Stimulated activated naive CD8-positive, alpha-beta T cell treated with anti-CD3 and anti-CD28 coated beads, Interleukin-15, Interleukin-2, amounts not matched to agents 100 ng/mL and 50 ng/mL, for 24 hours (primary cell): ENCODE results near the gene WASHC4.

Experiments
- H3K27ac Mint-ChIP-seq: one replicate; pipeline ENCODE4 v1.8.0; 2021; ENCODE audit warnings: mild to moderate bottlenecking, mixed read lengths
- H3K27me3 Mint-ChIP-seq: one replicate; pipeline ENCODE4 v1.8.0; 2021; ENCODE audit warnings: mixed read lengths
- H3K36me3 Mint-ChIP-seq: one replicate; pipeline ENCODE4 v1.8.0; 2021; ENCODE audit warnings: low read depth, mixed read lengths
- H3K4me1 Mint-ChIP-seq: one replicate; pipeline ENCODE4 v1.8.0; 2021; ENCODE audit warnings: low read depth, mixed read lengths
- H3K4me3 Mint-ChIP-seq: one replicate; pipeline ENCODE4 v1.8.0; 2021; ENCODE audit warnings: mild to moderate bottlenecking, mixed read lengths
- H3K9me3 Mint-ChIP-seq: one replicate; pipeline ENCODE4 v1.8.0; 2021; ENCODE audit warnings: mixed read lengths

WASHC4 gene

GRCh38 chr12:105109465-105110212, 2.1 kb downstream of the WASHC4 start:
- Mint-ChIP-seq H3K4me1 (peaks cover 49% of the 10 kb centered on the region), H3K27ac (peak overlapping the region; percentile 56), H3K9me3 (peaks cover 3% of the 10 kb centered on the region), H3K27me3 (peaks cover 12% of the 10 kb centered on the region), H3K4me3 (peak overlapping the region; percentile 90), H3K36me3 (peaks cover 27% of the 10 kb centered on the region)

DNA sequence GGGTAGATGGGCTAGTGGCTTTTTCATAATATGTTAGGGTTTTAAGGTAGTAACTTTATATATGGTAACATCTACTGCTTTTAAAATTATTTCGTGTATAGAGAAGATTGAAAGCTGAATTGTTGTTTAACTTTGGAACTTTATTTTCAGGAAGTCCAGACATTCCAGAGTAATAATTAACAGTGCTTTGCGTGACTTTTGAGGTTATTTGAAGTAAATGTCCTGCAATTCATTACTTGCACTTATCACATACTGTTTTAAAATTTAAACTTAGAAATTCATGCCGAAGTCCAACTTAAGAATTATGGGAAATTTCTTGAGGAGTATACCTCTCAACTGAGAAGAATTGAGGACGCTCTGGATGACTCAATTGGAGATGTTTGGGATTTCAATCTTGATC, 3.3 kb downstream of the WASHC4 start:
- Mint-ChIP-seq H3K27ac (no peak overlapping the region), H3K4me1 (peaks cover 49% of the 10 kb centered on the region), H3K4me3 (no peak overlapping the region), H3K9me3 (no peaks in the 10 kb centered on the region), H3K27me3 (peaks cover 8% of the 10 kb centered on the region), H3K36me3 (peaks cover 38% of the 10 kb centered on the region)

GRCh38 chr12:105113094-105113493, 5.6 kb downstream of the WASHC4 start:
- no peak overlapping the region for H3K27ac Mint-ChIP-seq
- H3K4me1 Mint-ChIP-seq = peaks cover 41% of the 10 kb centered on the region
- no peaks in the 10 kb centered on the region for H3K27me3 Mint-ChIP-seq
- H3K9me3 Mint-ChIP-seq = no peaks in the 10 kb centered on the region
- H3K4me3 Mint-ChIP-seq = no peak overlapping the region
- H3K36me3 Mint-ChIP-seq = peaks cover 56% of the 10 kb centered on the region

GRCh38 chr12:105116969-105117368, 9.4 kb downstream of the WASHC4 start:
- Mint-ChIP-seq H3K9me3 (no peaks in the 10 kb centered on the region), H3K27ac (no peak overlapping the region), H3K27me3 (no peaks in the 10 kb centered on the region), H3K4me3 (no peak overlapping the region), H3K4me1 (peaks cover 12% of the 10 kb centered on the region), H3K36me3 (peaks cover 71% of the 10 kb centered on the region)

DNA sequence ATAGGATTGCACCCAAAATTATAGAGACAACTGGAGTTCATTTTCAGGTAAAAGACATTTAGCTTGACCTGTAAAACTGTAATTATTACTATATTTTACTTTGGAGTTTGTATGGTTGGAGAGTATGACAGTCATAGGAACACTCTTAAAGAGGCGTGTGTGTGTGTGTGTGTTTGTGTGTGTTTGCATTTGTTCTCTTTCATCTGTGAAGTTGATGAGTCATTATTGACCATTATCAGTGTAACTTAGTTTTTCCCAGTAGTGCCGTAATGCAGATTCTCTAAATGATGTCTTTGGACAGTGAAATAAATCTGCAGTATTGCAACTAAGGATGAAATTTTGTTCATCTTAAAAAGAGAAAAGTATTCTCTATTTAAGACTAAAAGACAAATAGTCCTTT, 13.0 kb downstream of the WASHC4 start:
- no peak overlapping the region for H3K27ac Mint-ChIP-seq
- no peaks in the 10 kb centered on the region for H3K27me3 Mint-ChIP-seq
- H3K9me3 Mint-ChIP-seq = no peaks in the 10 kb centered on the region
- peaks cover 57% of the 10 kb centered on the region for H3K36me3 Mint-ChIP-seq
- no peak overlapping the region for H3K4me3 Mint-ChIP-seq
- peaks cover 3% of the 10 kb centered on the region for H3K4me1 Mint-ChIP-seq

- Mint-ChIP-seq H3K27me3 (no peaks in the 10 kb centered on the region), H3K4me3 (no peak overlapping the region), H3K9me3 (no peaks in the 10 kb centered on the region)
Measured at GRCh38 chr12:105138248-105138647, 30.7 kb downstream of the WASHC4 start.

GRCh38 chr12:105141320-105141922, 33.9 kb downstream of the WASHC4 start:
- Mint-ChIP-seq H3K4me3 (no peak overlapping the region), H3K4me1 (no peaks in the 10 kb centered on the region), H3K36me3 (peaks cover 72% of the 10 kb centered on the region), H3K27ac (no peak overlapping the region), H3K9me3 (no peaks in the 10 kb centered on the region), H3K27me3 (no peaks in the 10 kb centered on the region)

More at GRCh38 chr12:105138248-105138647, 30.7 kb downstream of the WASHC4 start:
- Mint-ChIP-seq H3K36me3 (peaks cover 83% of the 10 kb centered on the region), H3K4me1 (peaks cover 4% of the 10 kb centered on the region), H3K27ac (no peak overlapping the region)

GRCh38 chr12:105142259-105142658, 34.7 kb downstream of the WASHC4 start:
- Mint-ChIP-seq H3K27ac (no peak overlapping the region), H3K36me3 (peaks cover 72% of the 10 kb centered on the region), H3K27me3 (no peaks in the 10 kb centered on the region)

DNA sequence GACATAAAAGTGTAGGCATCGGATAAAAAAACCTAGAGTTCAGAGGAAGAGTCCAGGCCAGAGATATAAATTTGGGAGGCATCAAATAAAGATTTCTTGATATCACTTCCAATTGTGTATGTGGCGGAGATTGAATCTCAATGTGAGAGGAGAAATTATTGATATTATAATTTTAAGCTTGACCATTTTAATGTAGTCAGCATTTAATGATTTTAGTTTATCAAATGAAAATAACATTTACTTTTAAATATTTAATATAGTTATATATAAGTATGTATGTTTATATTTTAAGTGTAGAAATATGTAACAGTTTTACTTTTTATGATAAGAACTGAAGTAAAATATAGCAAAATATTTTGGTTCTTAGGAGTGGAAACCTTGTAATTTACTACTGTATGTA, 48.7 kb downstream of the WASHC4 start:
- Mint-ChIP-seq H3K4me3 (no peak overlapping the region), H3K27me3 (no peaks in the 10 kb centered on the region), H3K9me3 (no peaks in the 10 kb centered on the region), H3K36me3 (peaks cover 52% of the 10 kb centered on the region), H3K27ac (no peak overlapping the region), H3K4me1 (no peaks in the 10 kb centered on the region)

More at GRCh38 chr12:105142259-105142658, 34.7 kb downstream of the WASHC4 start:
- H3K4me3 Mint-ChIP-seq = no peak overlapping the region
- H3K4me1 Mint-ChIP-seq = no peaks in the 10 kb centered on the region
- no peaks in the 10 kb centered on the region for H3K9me3 Mint-ChIP-seq

DNA sequence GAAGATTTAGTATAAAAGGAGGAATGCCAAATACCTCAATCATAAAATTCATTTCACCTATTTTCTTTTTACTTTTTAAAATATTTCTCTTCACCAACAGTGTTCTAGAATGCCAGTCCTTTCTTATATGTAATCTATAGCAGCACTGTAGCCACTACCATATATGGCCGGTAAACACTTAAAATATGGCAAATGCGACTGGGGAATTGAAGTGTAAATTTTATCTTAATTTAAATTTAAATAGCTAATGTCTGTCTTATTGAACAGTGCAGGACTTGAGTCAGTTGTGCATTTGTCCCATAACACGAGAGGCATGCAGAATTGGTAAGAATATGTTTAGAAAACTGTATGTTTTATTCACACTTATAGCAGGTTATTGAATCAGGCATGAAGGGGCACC, 50.1 kb downstream of the WASHC4 start:
- Mint-ChIP-seq H3K4me3 (no peak overlapping the region), H3K27me3 (no peaks in the 10 kb centered on the region), H3K9me3 (no peaks in the 10 kb centered on the region), H3K4me1 (no peaks in the 10 kb centered on the region), H3K36me3 (peaks cover 54% of the 10 kb centered on the region), H3K27ac (no peak overlapping the region)

- Mint-ChIP-seq H3K27ac (no peak overlapping the region), H3K36me3 (peaks cover 55% of the 10 kb centered on the region), H3K9me3 (no peaks in the 10 kb centered on the region), H3K4me3 (no peak overlapping the region), H3K27me3 (no peaks in the 10 kb centered on the region), H3K4me1 (no peaks in the 10 kb centered on the region)
Measured at GRCh38 chr12:105158876-105159275, 51.3 kb downstream of the WASHC4 start.

DNA sequence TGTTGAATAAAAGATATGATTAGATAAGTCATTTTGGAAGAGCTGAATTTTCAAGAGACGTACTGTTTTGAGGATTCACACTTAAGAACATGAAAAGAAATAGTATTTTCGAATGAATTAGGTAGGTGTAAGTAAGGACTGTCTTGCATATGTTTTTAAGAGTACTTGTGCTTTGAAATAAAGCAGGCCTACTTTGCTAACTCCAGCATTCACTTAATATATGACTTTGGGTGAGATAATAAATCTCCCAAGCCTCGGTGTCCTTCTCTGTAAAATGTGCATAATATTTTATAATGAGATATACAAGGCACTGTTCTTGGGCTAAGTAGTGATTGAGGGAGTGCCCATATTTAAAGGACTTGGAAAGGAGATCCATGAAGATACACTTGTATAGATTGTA, 54.6 kb downstream of the WASHC4 start:
- H3K4me1 Mint-ChIP-seq = no peaks in the 10 kb centered on the region
- H3K36me3 Mint-ChIP-seq = peaks cover 54% of the 10 kb centered on the region
- H3K4me3 Mint-ChIP-seq = no peak overlapping the region
- no peaks in the 10 kb centered on the region for H3K9me3 Mint-ChIP-seq
- H3K27me3 Mint-ChIP-seq = no peaks in the 10 kb centered on the region
- no peak overlapping the region for H3K27ac Mint-ChIP-seq

DNA sequence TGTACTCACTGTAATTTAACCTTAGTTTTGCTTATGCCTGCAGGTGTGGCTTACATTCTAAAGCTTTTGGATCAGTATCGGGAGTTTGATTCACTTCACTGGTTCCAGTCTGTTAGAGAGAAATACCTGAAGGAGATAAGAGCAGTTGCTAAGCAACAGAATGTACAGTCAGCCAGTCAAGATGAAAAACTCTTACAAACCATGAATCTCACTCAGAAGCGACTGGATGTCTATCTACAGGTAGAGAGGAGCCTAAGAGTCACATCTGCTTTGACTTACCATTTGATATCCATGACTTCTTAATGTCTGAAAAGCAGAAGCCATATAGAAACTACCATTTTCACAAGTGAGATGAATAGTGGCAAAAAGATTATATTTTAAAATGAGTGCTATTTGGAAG, 56.5 kb downstream of the WASHC4 start:
- Mint-ChIP-seq H3K9me3 (no peaks in the 10 kb centered on the region), H3K36me3 (peaks cover 53% of the 10 kb centered on the region), H3K27ac (no peak overlapping the region), H3K4me1 (no peaks in the 10 kb centered on the region), H3K4me3 (no peak overlapping the region), H3K27me3 (no peaks in the 10 kb centered on the region)

DNA sequence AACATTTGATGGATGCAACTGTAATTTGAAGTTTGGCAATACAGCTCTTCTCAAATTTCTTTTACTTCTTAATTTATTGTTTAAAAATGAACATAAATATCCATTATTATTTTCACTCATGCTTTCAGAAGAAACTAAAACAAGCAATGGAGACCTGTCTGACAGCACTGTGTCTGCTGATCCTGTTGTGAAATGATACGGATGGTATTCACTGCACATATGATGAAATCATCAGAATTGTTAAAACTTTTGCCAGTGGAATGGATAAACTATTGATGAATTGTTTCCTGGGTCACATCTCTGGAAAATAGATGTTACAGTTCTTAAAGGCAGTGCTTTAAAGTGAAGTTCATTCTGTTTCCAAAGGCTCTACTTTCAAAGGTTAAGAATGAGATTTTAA, 59.2 kb downstream of the WASHC4 start:
- H3K4me1 Mint-ChIP-seq = no peaks in the 10 kb centered on the region
- no peaks in the 10 kb centered on the region for H3K27me3 Mint-ChIP-seq
- H3K9me3 Mint-ChIP-seq = no peaks in the 10 kb centered on the region
- H3K27ac Mint-ChIP-seq = no peak overlapping the region
- H3K4me3 Mint-ChIP-seq = no peak overlapping the region
- H3K36me3 Mint-ChIP-seq = peaks cover 57% of the 10 kb centered on the region

DNA sequence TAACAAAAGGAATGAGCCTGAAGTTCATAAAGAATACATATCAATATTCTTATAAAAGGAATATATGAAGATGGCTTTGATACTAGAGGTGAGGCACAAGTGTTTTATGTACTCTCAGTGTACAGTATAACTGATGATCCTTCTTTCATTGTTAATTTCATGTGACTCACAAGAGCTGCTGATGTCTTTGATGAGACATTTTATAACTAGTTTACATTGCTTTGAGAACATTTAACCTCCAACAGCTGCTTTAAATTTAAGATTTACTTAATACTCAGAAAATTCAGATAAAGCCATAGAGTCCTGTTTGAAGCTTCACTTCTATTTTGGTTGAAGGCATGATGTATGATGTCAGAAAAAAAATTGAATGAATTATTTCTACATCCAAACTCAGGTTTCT, 59.8 kb downstream of the WASHC4 start:
- Mint-ChIP-seq H3K4me3 (no peak overlapping the region), H3K36me3 (peaks cover 51% of the 10 kb centered on the region), H3K27me3 (no peaks in the 10 kb centered on the region), H3K27ac (no peak overlapping the region), H3K9me3 (no peaks in the 10 kb centered on the region), H3K4me1 (no peaks in the 10 kb centered on the region)

GRCh38 chr12:105168006-105168405, 60.5 kb downstream of the WASHC4 start:
- Mint-ChIP-seq H3K27ac (no peak overlapping the region), H3K4me1 (no peaks in the 10 kb centered on the region), H3K36me3 (peaks cover 50% of the 10 kb centered on the region), H3K4me3 (no peak overlapping the region), H3K27me3 (no peaks in the 10 kb centered on the region), H3K9me3 (no peaks in the 10 kb centered on the region)
